ENCODE results near the gene RDH13. TPM values are rescaled to one million over a fixed set of nuclear protein-coding genes. Genes with fewer than 3 reads are reported as not detected.

RDH13 gene
- polyA plus RNA-seq, 1 of the 3 experiments (the other 2 are of a cell fraction) = 9.6 TPM

GRCh38 chr19:55056827-55057226 is 6.1 kb downstream of the RDH13 start:
- H3K4me3 ChIP-seq (ENCODE audit: low read depth in 2 of 2, low read length in 1 of 2) = no peak overlapping the region
- no peaks in the 10 kb centered on the region for H4K20me1 ChIP-seq (ENCODE audit: insufficient read depth)
- TF ChIP-seq FOSL2 (IDR thresholded peaks at IDR 0.05; ENCODE audit: borderline replicate concordance, low read depth) (no peak), GATA2 (CRISPR knock-in tag; IDR thresholded peaks at IDR 0.05) (no peak), GABPA (IDR thresholded peaks at IDR 0.05; ENCODE audit: low read depth) (no peak), FOXM1 (IDR thresholded peaks at IDR 0.05; ENCODE audit: low read depth) (no peak), SMC3 (IDR thresholded peaks at IDR 0.05; ENCODE audit: low read depth, low read length) (no peak), USF1 (IDR thresholded peaks at IDR 0.05; ENCODE audit: borderline replicate concordance, low read depth) (no peak), PBX3 (IDR thresholded peaks at IDR 0.05) (no peak), POLR2AphosphoS5 (IDR thresholded peaks at IDR 0.05; ENCODE audit: low read depth, low read length) (no peak), CTCF (IDR thresholded peaks at IDR 0.05) (no peak), REST (IDR thresholded peaks at IDR 0.05; ENCODE audit: low read depth, low read length) (no peak), TCF12 (IDR thresholded peaks at IDR 0.05) (no peak), RFX5 (IDR thresholded peaks at IDR 0.05; ENCODE audit: low read length) (no peak), RXRA (IDR thresholded peaks at IDR 0.05; ENCODE audit: borderline replicate concordance, low read depth) (no peak), CHD2 (IDR thresholded peaks at IDR 0.05; ENCODE audit: low read length, partially characterized antibody) (no peak), SIN3A (IDR thresholded peaks at IDR 0.05; ENCODE audit: borderline replicate concordance, low read depth, low read length) (no peak), USF2 (IDR thresholded peaks at IDR 0.05; ENCODE audit: borderline replicate concordance, low read depth, low read length) (no peak), EP300 (IDR thresholded peaks at IDR 0.05; ENCODE audit: borderline replicate concordance in 1 of 2, low read depth in 1 of 2, low read length in 1 of 2) (no peak), NRF1 (IDR thresholded peaks at IDR 0.05; ENCODE audit: low read depth, low read length) (no peak), IRF3 (IDR thresholded peaks at IDR 0.05; ENCODE audit: low read depth, low read length) (no peak), MAX (IDR thresholded peaks at IDR 0.05; ENCODE audit: low read depth) (no peak)
- H3K27ac ChIP-seq (ENCODE audit: low read depth in 2 of 2, low read length in 1 of 2) = no peak overlapping the region
- no peaks in the 10 kb centered on the region for H3K9me2 ChIP-seq
- ChIA-PET CTCF (no interaction called here), POLR2A (no interaction called here)
- H3K9ac ChIP-seq = no peak overlapping the region
- H3K79me2 ChIP-seq (ENCODE audit: insufficient read depth) = peaks cover 10% of the 10 kb centered on the region; the same call in 1 of the 2 replicates
- H3K9me3 ChIP-seq = no peaks in the 10 kb centered on the region
- no peaks in the 10 kb centered on the region; a peak in 1 of 4 replicates for H3K4me1 ChIP-seq (ENCODE audit: control insufficient read depth in 1 of 2, insufficient read depth in 2 of 2, low read depth in 1 of 2, low read length in 1 of 2)
- WGBS (ENCODE audit: low lambda C conversion rate) = 98% methylated on average over 9 of the region's 9 CpGs
- no peaks in the 10 kb centered on the region for H3F3A ChIP-seq (replicated peaks; ENCODE audit: insufficient read depth)
- no peak overlapping the region for H3K4me2 ChIP-seq
- H2AFZ ChIP-seq (ENCODE audit: low read depth) = no peak overlapping the region
- peaks cover 12 to 30% of the 10 kb centered on the region in 2 experiments for H3K36me3 ChIP-seq (replicated peaks in 1 of 2; ENCODE audit: control insufficient read depth in 1 of 2, insufficient read depth in 2 of 2, low read length in 1 of 2)
- H3K27me3 ChIP-seq (ENCODE audit: insufficient read depth) = no peaks in the 10 kb centered on the region
- no peak for DNase-seq
